GM13977 (cell line): ENCODE measurements around the gene RASSF4.

ENCODE experiments used
- DNase-seq: peaks from one replicate; pipeline ENCODE4 v3.0.0; 2012; ENCODE audit warnings: low spot score
- in situ Hi-C: fragments of 300-500 bp; cut with MboI; formaldehyde crosslinking; loops from one replicate; pipeline ENCODE4 v1.12.0; 2022; ENCODE audit warnings: low sequenced_read_pairs, low pct_unique_long_range_greater_than_20kb, mixed read lengths, inconsistent platforms; ENCODE audit not compliant: unreplicated experiment
- TF ChIP-seq, protein P1 (sequence below): IDR thresholded peaks from 2 replicates; pipeline ENCODE4 v1.5.1; 2012; ENCODE audit warnings: mild to moderate bottlenecking, control low read depth; ENCODE audit not compliant: insufficient read depth; ENCODE audit errors: extremely low read depth, missing control alignments

Gene RASSF4

DNA sequence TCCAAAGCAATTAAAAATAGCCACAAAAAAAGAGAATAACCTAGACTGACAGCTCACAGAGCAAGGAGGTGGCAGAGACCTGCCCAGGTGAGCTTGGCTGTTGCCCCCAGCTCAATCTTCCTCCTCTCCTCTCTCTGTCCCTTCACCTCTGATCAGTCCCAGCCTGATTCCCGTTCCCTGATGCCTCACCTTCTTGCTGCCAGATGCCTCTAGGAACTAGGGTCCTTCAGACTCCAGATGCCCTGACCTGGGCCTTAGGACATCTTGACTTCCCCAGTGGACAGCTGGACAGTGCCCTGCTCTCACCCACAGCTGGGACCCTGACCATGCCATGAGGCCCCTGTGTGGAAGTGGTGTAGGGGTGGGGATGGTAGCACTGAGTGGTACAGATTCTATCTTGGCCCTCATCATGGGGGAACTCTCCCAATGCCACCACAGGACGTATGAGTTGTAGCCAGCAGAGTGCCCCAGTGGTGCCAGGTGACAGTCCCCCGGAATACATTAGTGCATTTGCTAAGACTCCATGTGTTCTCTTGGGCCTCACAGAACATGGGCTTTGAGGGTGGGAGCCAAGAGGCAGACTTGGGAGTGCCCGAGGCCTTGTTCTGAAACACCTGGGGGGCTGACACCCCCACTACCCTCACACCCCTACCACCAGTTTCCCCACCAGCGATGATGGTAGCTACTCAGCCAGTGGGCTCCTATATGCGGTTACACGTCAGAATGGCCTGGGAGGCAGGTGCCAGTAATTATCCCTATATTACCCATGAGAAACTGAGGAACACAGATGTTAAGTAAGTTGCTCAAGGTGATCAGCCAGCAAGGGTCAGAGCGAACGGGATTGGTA, 17.0 kb downstream of the RASSF4 start:
- TF ChIP-seq, protein P1, sequence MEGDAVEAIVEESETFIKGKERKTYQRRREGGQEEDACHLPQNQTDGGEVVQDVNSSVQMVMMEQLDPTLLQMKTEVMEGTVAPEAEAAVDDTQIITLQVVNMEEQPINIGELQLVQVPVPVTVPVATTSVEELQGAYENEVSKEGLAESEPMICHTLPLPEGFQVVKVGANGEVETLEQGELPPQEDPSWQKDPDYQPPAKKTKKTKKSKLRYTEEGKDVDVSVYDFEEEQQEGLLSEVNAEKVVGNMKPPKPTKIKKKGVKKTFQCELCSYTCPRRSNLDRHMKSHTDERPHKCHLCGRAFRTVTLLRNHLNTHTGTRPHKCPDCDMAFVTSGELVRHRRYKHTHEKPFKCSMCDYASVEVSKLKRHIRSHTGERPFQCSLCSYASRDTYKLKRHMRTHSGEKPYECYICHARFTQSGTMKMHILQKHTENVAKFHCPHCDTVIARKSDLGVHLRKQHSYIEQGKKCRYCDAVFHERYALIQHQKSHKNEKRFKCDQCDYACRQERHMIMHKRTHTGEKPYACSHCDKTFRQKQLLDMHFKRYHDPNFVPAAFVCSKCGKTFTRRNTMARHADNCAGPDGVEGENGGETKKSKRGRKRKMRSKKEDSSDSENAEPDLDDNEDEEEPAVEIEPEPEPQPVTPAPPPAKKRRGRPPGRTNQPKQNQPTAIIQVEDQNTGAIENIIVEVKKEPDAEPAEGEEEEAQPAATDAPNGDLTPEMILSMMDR, result no peak
- DNase-seq, result no peak
- in situ Hi-C loops, result no loop called here

DNA sequence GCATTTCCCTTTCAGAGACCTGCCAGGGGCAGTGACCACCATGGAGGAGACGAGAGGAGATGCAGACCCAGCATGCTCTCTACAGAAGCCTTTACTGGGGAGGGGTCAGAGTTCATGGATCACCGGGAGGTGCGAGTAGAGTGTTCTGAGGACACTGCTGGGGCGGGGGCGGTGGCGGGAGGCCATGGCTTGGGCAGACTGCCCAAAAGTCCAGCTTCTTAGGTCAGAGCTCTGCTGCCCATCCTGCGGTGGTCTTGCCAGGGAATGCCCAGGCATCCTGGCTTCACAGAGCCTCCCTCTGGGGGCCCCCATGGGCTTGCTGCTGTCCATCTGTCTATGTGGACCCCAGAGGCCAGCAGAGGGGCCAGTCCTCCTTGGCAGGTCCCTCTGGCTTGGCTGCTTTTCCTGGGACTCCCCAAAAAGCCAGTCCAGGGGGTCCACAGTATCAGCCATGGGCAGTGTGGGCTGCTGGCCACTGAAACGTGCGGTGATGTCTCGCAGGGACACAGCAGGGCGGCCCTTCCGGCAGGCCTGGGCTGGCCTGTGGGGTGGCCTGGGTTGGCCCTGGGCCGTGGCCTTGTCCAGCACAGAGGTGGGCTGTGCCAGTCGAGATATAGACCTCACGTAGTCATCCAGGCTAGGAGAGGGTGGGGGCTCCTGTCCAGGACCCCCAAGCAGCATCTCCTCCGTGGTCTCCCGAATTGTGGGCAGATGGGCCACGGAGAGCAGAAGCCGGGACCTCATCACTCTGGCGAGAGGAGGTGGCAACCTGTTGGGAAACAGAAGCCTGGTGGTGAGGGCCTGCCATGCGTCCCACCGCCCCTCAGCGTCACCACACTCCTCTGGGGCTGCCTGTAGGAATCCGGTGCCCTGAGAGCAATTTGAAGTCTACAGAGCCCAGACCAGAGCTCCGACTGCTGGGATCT, 17.9 kb downstream of the RASSF4 start:
- no peak for DNase-seq
- TF ChIP-seq, protein P1, result no peak
- in situ Hi-C loops, result no loop called here

DNA sequence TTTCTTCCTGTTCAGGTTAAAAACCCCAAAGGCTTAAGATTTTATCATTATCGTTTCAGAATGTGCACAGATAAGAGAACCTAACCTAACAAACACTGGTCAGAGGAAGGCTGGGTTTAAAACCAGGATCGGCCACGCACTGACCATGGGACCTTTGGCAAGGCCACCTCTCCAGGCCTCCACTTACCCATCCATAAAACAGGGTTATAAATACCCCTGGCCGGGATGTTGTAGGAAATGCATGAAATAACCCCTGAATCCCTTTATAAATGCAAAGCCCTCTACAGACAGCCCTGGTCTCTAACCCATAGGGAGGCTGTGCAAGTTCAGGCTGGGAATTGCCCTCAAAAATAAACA, 18.6 kb downstream of the RASSF4 start:
- in situ Hi-C loops, result no loop called here
- no peak for DNase-seq
- TF ChIP-seq, protein P1, result no peak

DNA sequence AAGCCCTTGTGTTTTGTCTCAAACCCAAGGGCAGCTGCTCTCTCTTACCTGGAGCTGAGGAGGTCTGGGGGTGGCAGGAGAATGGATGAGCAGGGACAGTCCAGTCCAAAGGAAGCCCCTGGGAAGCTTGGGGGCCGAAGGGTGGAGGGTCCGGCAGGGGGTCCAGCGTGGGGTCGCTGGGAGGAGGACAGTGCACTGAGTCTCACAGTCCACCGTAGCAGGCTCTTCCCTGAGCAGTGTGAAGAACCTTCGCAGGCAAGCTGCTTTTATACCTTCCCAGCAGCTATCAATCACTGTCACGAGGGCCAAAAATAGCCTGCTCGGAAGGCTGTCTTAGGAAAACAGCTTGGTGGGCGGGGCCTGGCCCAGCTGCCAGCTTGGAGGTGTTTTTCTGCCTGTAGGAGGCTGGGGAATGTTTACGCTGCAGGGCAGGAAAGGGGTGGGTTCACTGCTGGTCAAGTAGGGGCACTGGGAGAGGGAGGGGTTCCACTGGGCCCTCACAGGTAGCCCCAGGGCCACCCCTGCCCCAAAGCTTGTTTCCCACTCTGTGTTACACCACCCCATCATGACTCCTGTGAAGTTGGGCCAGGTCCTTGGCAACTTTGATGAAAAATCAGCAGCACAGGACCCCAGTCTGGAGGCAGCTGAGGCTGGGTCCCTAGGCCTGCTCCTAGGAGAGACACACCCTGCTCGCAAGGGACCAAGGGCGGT, 19.1 kb downstream of the RASSF4 start, which contains the start of gene DEPP1:
Gene DEPP1 (minus strand): TSS at position 240 of the 711 bp plus-strand sequence. CDS start 779 bp downstream, outside the sequence.
- DNase-seq, result no peak
- TF ChIP-seq, protein P1, result no peak
- in situ Hi-C loops, result no loop called here

DNA sequence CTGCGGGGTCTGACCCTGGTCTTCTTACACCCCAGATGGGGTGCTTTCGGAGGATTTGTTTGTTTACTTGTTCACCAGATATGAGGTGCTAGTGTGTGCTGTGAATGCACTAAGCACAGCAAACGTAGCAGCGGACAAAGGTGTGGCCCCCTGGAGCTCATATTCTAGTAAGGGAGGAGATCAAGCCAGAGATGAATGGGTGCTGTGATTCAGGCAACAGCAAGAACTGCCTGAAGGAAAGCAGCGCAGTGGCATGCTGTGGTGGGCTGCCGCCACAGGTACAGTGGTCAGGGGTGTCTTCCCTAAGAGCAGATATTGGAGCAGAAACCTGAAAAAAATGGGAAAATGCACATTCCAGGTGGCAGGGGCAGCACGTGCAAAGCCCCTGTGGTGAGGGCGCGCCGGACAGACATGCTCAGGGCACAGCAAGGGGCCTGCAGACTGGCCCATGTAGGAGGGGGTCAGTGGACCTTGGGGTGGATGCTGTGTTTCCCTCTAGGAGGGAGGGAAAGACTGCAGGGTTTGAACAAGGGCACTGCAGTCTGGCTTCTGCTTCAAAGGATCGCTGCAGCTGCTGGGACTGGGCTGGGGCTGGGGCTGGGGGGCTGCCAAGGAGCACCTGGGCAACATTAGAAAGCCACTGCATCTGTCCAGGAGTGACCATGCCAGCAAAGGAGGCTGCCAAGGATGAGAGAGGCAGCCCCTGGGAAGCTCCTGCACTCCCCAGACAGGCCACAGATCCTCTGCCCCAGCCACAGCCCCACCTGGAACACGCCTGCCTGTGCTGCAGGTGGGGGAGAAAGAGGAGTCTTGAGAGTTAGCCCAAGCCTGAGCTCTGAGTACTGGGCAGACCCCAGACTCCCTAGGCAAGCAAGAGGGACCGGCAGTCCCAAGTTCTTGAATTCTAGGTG, 19.9 kb downstream of the RASSF4 start:
- TF ChIP-seq, protein P1, result no peak
- in situ Hi-C loops, result no loop called here
- DNase-seq, result no peak
